Posterior cingulate gyrus (tissue), 11 donors: ENCODE data around the gene CD81.
"Not testable (repeated sequence)": the region's sequence is repeated elsewhere in the genome, so short reads cannot be mapped to it uniquely, and the experiment has no call there.

Experiments
- DNase-seq, 10 donors: peaks; one replicate each; pipeline versions ENCODE4 v3.0.0 to v3.0.0-alpha.2; 2020 to 2021; ENCODE audit warnings: mixed read lengths in 3 of 10
- intact Hi-C: fragments of 100-400 bp; cut with DNase I; formaldehyde crosslinking; loops from one replicate; pipeline ENCODE4 v1.15.1; 2023

The CD81 gene

GRCh38 chr11:2376751-2377451 is at the start of gene CD81:
Gene CD81, plus strand, starts transcription at chr11:2377310. Its CDS starts 240 bp downstream, at chr11:2377550.
- intact Hi-C loops: no loop called here
- DNase-seq: peak; percentile 49 to 96 (median 70)

GRCh38 chr11:2328021-2328420 is 49.1 kb upstream of the CD81 start:
- DNase-seq: peak in 1 of 10 donors; percentile 58
- intact Hi-C loops: no loop called here

GRCh38 chr11:2328656-2329354 is 48.3 kb upstream of the CD81 start:
- DNase-seq: no peak
- intact Hi-C loops: no loop called here

GRCh38 chr11:2329551-2329950 is 47.6 kb upstream of the CD81 start:
- DNase-seq: no peak
- intact Hi-C loops: no loop called here

- intact Hi-C loops: no loop called here
- DNase-seq: no peak
These were observed 46.4 kb upstream of the CD81 start for GRCh38 chr11:2330696-2331095.

GRCh38 chr11:2331404-2331803 is 45.7 kb upstream of the CD81 start:
- no peak for DNase-seq
- intact Hi-C loops: no loop called here

GRCh38 chr11:2332569-2332968 is 44.5 kb upstream of the CD81 start:
- intact Hi-C loops: not testable (repeated sequence)
- peak in 1 of 10 donors; percentile 71 for DNase-seq

GRCh38 chr11:2333486-2334205 is 43.5 kb upstream of the CD81 start:
- intact Hi-C loops, DNase-seq: not testable (repeated sequence)

- intact Hi-C loops: not testable (repeated sequence)
- DNase-seq: peak in 1 of 10 donors; percentile 38
These were observed 41.8 kb upstream of the CD81 start for GRCh38 chr11:2335286-2335685.

GRCh38 chr11:2338760-2339159 is 38.4 kb upstream of the CD81 start:
- intact Hi-C loops, DNase-seq: not testable (repeated sequence)

- intact Hi-C loops: no loop called here
- no peak for DNase-seq
These were observed 34.6 kb upstream of the CD81 start for GRCh38 chr11:2342557-2342956.

- intact Hi-C loops: no loop called here
- no peak for DNase-seq
These were observed 34.1 kb upstream of the CD81 start for GRCh38 chr11:2342981-2343380.

GRCh38 chr11:2343502-2343901 is 33.6 kb upstream of the CD81 start:
- DNase-seq: no peak
- intact Hi-C loops: no loop called here

GRCh38 chr11:2345050-2345449 is 32.1 kb upstream of the CD81 start:
- intact Hi-C loops: no loop called here

GRCh38 chr11:2346014-2346413 is 31.1 kb upstream of the CD81 start:
- no peak for DNase-seq
- intact Hi-C loops: no loop called here

More at GRCh38 chr11:2345050-2345449, 32.1 kb upstream of the CD81 start:
- DNase-seq: no peak

- peak in 1 of 10 donors; percentile 47 for DNase-seq
- intact Hi-C loops: no loop called here
These were observed 30.4 kb upstream of the CD81 start for GRCh38 chr11:2346586-2347307.

GRCh38 chr11:2347308-2347830 is 29.7 kb upstream of the CD81 start:
- intact Hi-C loops: no loop called here
- DNase-seq: peak in 1 of 10 donors; percentile 17

- intact Hi-C loops: no loop called here
These were observed 28.1 kb upstream of the CD81 start for GRCh38 chr11:2348986-2349385.

GRCh38 chr11:2351701-2352100 is 25.4 kb upstream of the CD81 start:
- intact Hi-C loops: no loop called here
- peak in 2 of 10 donors; percentile 30 to 75 for DNase-seq

More at GRCh38 chr11:2348986-2349385, 28.1 kb upstream of the CD81 start:
- DNase-seq: no peak

- DNase-seq: no peak
- intact Hi-C loops: no loop called here
These were observed 24.7 kb upstream of the CD81 start for GRCh38 chr11:2352420-2352819.
